C4-2B (cell line): Measurements from ENCODE around the gene LRR1.

Source experiments
- CTCF ChIP-seq: fragments of 450-650 bp; conservative IDR thresholded peaks from 2 replicates; pipeline ENCODE4 v1.5.1; 2017; ENCODE audit warnings: mild to moderate bottlenecking
- ZFX ChIP-seq: fragments of 450-650 bp; IDR thresholded peaks from 2 replicates; pipeline ENCODE4 v1.6.1; 2017

GRCh38 chr14:49559979-49560768, 38.6 kb upstream of the LRR1 start:
- TF ChIP-seq CTCF (no peak), ZFX (no peak)
